ENCODE measurements around the gene LYPLA2.
"Not testable (repeated sequence)": the region's sequence is repeated elsewhere in the genome, so short reads cannot be mapped to it uniquely, and the experiment has no call there.

LYPLA2 gene

GRCh38 chr1:23801338-23801748, 10.4 kb downstream of the LYPLA2 start:
- no peak for DNase-seq (ENCODE audit: low spot score)

GRCh38 chr1:23801876-23802275, 10.9 kb downstream of the LYPLA2 start:
- DNase-seq (ENCODE audit: low spot score): no peak

- not testable (repeated sequence) for DNase-seq (ENCODE audit: low spot score)
Measured at GRCh38 chr1:23802809-23803342, 11.9 kb downstream of the LYPLA2 start.

GRCh38 chr1:23803674-23804073, 12.7 kb downstream of the LYPLA2 start:
- DNase-seq (ENCODE audit: low spot score): no peak

- DNase-seq (ENCODE audit: low spot score): no peak
Measured at GRCh38 chr1:23804183-23804835, 13.4 kb downstream of the LYPLA2 start.

GRCh38 chr1:23805025-23805424, 14.1 kb downstream of the LYPLA2 start:
- no peak for DNase-seq (ENCODE audit: low spot score)

GRCh38 chr1:23806280-23806679, 15.3 kb downstream of the LYPLA2 start:
- no peak for DNase-seq (ENCODE audit: low spot score)

GRCh38 chr1:23807453-23807852, 16.5 kb downstream of the LYPLA2 start:
- DNase-seq (ENCODE audit: low spot score): no peak

GRCh38 chr1:23809751-23810171, 18.8 kb downstream of the LYPLA2 start:
- DNase-seq (ENCODE audit: low spot score): peak; percentile 75

- DNase-seq (ENCODE audit: low spot score): peak; percentile 68
Measured at GRCh38 chr1:23810818-23811540, 20.0 kb downstream of the LYPLA2 start.

- DNase-seq (ENCODE audit: low spot score): no peak
Measured at GRCh38 chr1:23814016-23814415, 23.1 kb downstream of the LYPLA2 start.

GRCh38 chr1:23816361-23816760, 25.4 kb downstream of the LYPLA2 start:
- DNase-seq (ENCODE audit: low spot score): no peak

- no peak for DNase-seq (ENCODE audit: low spot score)
Measured at GRCh38 chr1:23816906-23817305, 26.0 kb downstream of the LYPLA2 start.

GRCh38 chr1:23817633-23818032, 26.7 kb downstream of the LYPLA2 start:
- no peak for DNase-seq (ENCODE audit: low spot score)

GRCh38 chr1:23823767-23824166, 32.8 kb downstream of the LYPLA2 start:
- no peak for DNase-seq (ENCODE audit: low spot score)

GRCh38 chr1:23824711-23825075, 33.7 kb downstream of the LYPLA2 start:
- no peak for DNase-seq (ENCODE audit: low spot score)

- DNase-seq (ENCODE audit: low spot score): peak; percentile 93
Measured at GRCh38 chr1:23825076-23825761, 34.3 kb downstream of the LYPLA2 start, which contains the start of gene HMGCL. Gene HMGCL, minus strand, starts transcription at chr1:23825429. Its CDS starts 14 bp downstream, at chr1:23825415.

- DNase-seq (ENCODE audit: low spot score): no peak
Measured at GRCh38 chr1:23825762-23826522, 35.0 kb downstream of the LYPLA2 start.

- not testable (repeated sequence) for DNase-seq (ENCODE audit: low spot score)
Measured at GRCh38 chr1:23826590-23826989, 35.6 kb downstream of the LYPLA2 start.

- no peak for DNase-seq (ENCODE audit: low spot score)
Measured at GRCh38 chr1:23827717-23828116, 36.8 kb downstream of the LYPLA2 start.

- not testable (repeated sequence) for DNase-seq (ENCODE audit: low spot score)
Measured at GRCh38 chr1:23834156-23834555, 43.2 kb downstream of the LYPLA2 start.

- no peak for DNase-seq (ENCODE audit: low spot score)
Measured at GRCh38 chr1:23836037-23836436, 45.1 kb downstream of the LYPLA2 start.
